Measurements from ENCODE around the gene THAP10.

THAP10 gene

DNA sequence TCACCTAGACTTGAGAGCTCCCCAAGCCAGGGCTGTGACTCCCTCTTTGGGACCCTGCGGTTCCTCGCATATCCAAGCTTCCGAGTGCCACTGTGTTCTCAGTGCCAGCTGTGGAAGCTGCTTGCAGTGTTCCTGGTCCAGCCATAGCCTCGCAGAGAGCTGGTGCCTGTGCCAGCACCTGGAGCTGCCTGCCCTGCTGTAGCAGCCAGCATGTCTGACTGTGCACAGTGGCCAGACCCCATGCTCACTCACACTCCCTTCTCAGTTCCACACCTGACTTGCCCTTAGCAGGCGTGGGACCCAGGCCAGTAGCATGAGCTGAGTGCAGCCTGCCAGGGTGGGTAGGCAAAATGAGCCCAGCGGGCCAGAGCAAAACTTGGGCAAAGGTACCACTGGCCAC, 25.7 kb upstream of the THAP10 start:
- no peak overlapping the region for H3K4me3 ChIP-seq (ENCODE audit: low read length in 2 of 2)
- H3K27me3 ChIP-seq (ENCODE audit: control insufficient read depth in 1 of 2, insufficient read depth in 2 of 2, low read length in 2 of 2): no peaks in the 10 kb centered on the region
- no peaks in the 10 kb centered on the region for H3K9me3 ChIP-seq (ENCODE audit: control insufficient read depth in 2 of 2, low read length in 2 of 2)

DNA sequence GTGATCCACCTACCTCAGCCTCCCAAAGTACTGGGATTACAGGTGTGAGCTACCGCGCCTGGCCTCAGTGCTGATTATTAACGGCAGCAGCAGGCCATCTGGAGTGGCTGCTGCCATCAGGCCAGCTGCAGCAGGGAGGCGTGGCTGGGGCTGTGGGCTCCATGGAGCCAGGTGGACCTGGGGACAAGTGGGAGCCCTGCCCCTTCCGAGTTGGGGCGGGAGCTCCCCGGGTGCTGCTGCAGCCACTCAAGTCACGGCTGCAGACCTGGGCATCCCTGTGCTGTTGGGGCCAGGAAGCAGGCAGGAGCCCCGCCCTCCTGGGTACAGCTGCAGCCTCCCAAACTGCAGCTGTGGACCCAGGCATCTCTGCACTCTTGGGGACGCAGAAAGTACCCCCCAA, 24.3 kb upstream of the THAP10 start:
- H3K9me3 ChIP-seq (ENCODE audit: control insufficient read depth in 2 of 2, low read length in 2 of 2): no peaks in the 10 kb centered on the region
- H3K36me3 ChIP-seq (ENCODE audit: control insufficient read depth in 2 of 2, insufficient read depth in 2 of 2, low read length in 2 of 2): peaks cover 0 to 3% of the 10 kb centered on the region in 2 donors
- no peaks in the 10 kb centered on the region for H3K4me1 ChIP-seq (ENCODE audit: control insufficient read depth, insufficient read depth, low read length)
- H3K9ac ChIP-seq (ENCODE audit: low read length in 2 of 2): no peak overlapping the region
- H3K27ac ChIP-seq (ENCODE audit: low read length): no peak overlapping the region
- H3K4me3 ChIP-seq (ENCODE audit: low read length in 2 of 2): no peak overlapping the region
- no peaks in the 10 kb centered on the region for H3K27me3 ChIP-seq (ENCODE audit: control insufficient read depth in 1 of 2, insufficient read depth in 2 of 2, low read length in 2 of 2)

More for the DNA sequence above, 25.7 kb upstream of the THAP10 start:
- Histone ChIP-seq H3K9ac (ENCODE audit: low read length in 2 of 2) (no peak overlapping the region), H3K4me1 (ENCODE audit: control insufficient read depth, insufficient read depth, low read length) (no peaks in the 10 kb centered on the region), H3K36me3 (ENCODE audit: control insufficient read depth in 2 of 2, insufficient read depth in 2 of 2, low read length in 2 of 2) (peaks cover 0 to 3% of the 10 kb centered on the region in 2 donors), H3K27ac (ENCODE audit: low read length) (no peak overlapping the region)

DNA sequence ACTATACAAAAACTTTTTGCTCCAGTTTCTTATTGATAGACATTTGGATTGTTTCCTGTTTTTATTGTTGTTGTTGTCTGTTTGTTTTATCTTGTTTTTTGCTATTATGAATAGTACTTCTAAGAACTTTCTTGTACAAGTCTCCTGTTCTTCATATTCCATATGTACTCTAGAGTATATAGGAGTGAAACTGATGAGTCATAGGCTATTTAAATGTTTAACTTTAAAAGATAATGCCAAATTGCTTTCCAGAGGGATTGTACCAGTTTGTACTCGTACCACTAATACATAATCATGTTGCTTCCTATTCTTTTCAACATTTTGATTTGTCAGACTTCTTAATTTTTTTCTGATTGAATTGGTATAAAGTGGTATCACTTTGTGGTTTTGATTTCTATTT, 20.0 kb upstream of the THAP10 start:
- Histone ChIP-seq H3K9ac (ENCODE audit: low read length in 2 of 2) (no peak overlapping the region), H3K27me3 (ENCODE audit: control insufficient read depth in 1 of 2, insufficient read depth in 2 of 2, low read length in 2 of 2) (no peaks in the 10 kb centered on the region), H3K36me3 (ENCODE audit: control insufficient read depth in 2 of 2, insufficient read depth in 2 of 2, low read length in 2 of 2) (peaks cover 6 to 18% of the 10 kb centered on the region in 2 donors), H3K9me3 (ENCODE audit: control insufficient read depth in 2 of 2, low read length in 2 of 2) (peaks cover 0 to 5% of the 10 kb centered on the region in 2 donors), H3K4me1 (ENCODE audit: control insufficient read depth, insufficient read depth, low read length) (no peaks in the 10 kb centered on the region), H3K4me3 (ENCODE audit: low read length in 2 of 2) (no peak overlapping the region), H3K27ac (ENCODE audit: low read length) (no peak overlapping the region)

DNA sequence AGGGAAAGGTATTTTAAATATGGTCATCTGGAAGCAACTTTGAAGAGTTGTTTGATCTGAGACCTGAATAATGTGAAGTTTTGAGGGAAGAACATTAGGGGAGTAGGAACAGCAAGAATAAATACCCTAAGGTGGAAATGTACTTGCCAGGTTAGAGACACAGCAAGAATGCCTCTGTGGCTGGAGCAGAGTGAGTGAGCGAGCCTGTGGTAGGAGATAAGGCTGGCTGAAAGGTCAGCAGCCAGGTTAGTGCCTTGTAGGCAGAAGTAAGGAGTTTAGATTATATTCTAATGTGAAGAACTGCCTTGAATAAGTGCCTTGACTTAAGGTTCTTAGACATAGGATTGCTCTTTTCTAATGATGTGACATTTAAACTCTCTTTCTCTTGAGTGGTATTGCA, 18.7 kb upstream of the THAP10 start:
- Histone ChIP-seq H3K9ac (ENCODE audit: low read length in 2 of 2) (no peak overlapping the region), H3K4me1 (ENCODE audit: control insufficient read depth, insufficient read depth, low read length) (no peaks in the 10 kb centered on the region), H3K4me3 (ENCODE audit: low read length in 2 of 2) (no peak overlapping the region), H3K9me3 (ENCODE audit: control insufficient read depth in 2 of 2, low read length in 2 of 2) (peaks cover 0 to 5% of the 10 kb centered on the region in 2 donors), H3K27ac (ENCODE audit: low read length) (no peak overlapping the region), H3K36me3 (ENCODE audit: control insufficient read depth in 2 of 2, insufficient read depth in 2 of 2, low read length in 2 of 2) (peaks cover 9 to 23% of the 10 kb centered on the region in 2 donors), H3K27me3 (ENCODE audit: control insufficient read depth in 1 of 2, insufficient read depth in 2 of 2, low read length in 2 of 2) (no peaks in the 10 kb centered on the region)

DNA sequence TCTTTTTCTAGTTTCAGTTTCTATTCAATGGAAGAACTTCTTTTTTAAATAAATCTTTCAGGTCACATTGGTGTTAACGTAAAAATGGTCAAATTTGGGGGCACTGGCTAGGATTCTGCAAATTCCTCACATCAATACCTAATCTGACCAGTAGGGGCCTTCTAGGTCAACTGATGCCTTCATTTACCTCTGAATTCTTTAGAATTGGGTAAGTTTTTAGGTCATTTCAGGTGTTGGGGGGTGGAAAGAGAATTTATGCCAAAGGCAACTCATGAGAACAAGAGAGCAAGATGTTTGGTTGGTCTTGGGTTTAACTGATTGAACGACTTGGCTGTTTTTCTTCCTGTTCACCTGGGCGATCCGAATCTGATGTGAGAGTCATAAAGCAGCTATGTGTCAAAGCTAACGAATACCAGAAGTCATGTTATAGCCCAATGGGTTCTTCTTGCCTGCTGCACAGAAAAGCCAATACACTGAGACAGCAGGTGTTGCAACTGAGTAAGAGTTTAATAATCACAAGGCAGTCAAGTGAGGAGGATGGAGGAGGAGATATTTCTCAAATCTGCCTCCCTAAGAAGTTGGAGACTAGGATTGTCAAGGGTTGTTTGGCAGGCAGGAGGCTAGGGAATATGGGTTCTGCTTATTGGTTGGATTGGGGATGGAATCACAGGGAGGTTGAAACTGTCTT, 15.7 kb upstream of the THAP10 start:
- peaks cover 12 to 24% of the 10 kb centered on the region in 2 donors for H3K36me3 ChIP-seq (ENCODE audit: control insufficient read depth in 2 of 2, insufficient read depth in 2 of 2, low read length in 2 of 2)
- H3K4me3 ChIP-seq (ENCODE audit: low read length in 2 of 2): no peak overlapping the region
- H3K9ac ChIP-seq (ENCODE audit: low read length in 2 of 2): no peak overlapping the region
- H3K27ac ChIP-seq (ENCODE audit: low read length): no peak overlapping the region
- H3K4me1 ChIP-seq (ENCODE audit: control insufficient read depth, insufficient read depth, low read length): no peaks in the 10 kb centered on the region
- H3K27me3 ChIP-seq (ENCODE audit: control insufficient read depth in 1 of 2, insufficient read depth in 2 of 2, low read length in 2 of 2): no peaks in the 10 kb centered on the region
- H3K9me3 ChIP-seq (ENCODE audit: control insufficient read depth in 2 of 2, low read length in 2 of 2): peaks cover 0 to 5% of the 10 kb centered on the region in 2 donors

DNA sequence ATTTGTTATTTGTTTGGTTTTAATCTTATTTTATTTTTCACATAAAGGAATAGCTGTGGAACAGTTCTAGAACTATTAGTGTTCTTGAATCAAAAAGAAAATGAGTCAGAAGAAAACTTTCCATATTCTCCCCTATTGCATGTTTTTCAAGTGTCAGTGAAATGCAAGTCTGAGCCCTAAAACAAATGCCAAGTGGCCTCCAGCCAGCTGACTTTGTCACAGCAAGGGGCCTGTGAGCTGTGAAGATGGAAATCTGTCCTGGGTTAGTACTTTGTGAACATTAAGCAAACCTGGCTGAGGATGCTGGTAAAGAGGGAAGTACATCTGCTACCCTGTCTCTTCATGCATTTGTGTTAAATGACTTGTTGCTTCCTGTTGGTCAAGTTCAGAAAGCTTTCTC, 14.6 kb upstream of the THAP10 start:
- H3K4me1 ChIP-seq (ENCODE audit: control insufficient read depth, insufficient read depth, low read length): no peaks in the 10 kb centered on the region
- H3K27ac ChIP-seq (ENCODE audit: low read length): no peak overlapping the region
- H3K9me3 ChIP-seq (ENCODE audit: control insufficient read depth in 2 of 2, low read length in 2 of 2): peaks cover 0 to 5% of the 10 kb centered on the region in 2 donors

DNA sequence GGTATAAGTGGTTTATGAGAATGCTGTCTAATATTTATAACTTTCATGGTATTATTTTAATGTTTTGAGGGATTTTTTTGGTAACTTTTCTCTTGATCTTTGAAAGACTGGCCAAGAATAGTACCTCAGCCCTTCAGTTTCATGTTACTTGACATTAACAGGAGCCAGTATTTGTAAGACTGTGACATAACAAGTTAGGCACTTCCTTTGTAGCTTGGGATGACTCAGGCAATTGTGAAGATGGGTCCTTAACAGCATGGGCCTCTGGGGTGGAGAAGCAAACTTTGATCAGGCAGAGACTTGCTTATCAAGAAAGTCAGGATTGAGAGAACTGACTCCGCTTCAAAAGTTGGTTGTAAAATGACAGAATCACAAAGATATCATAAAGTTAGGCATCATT, 9.9 kb upstream of the THAP10 start:
- no peaks in the 10 kb centered on the region for H3K27me3 ChIP-seq (ENCODE audit: control insufficient read depth in 1 of 2, insufficient read depth in 2 of 2, low read length in 2 of 2)
- no peak overlapping the region for H3K4me3 ChIP-seq (ENCODE audit: low read length in 2 of 2)
- no peaks in the 10 kb centered on the region for H3K9me3 ChIP-seq (ENCODE audit: control insufficient read depth in 2 of 2, low read length in 2 of 2)
- H3K4me1 ChIP-seq (ENCODE audit: control insufficient read depth, insufficient read depth, low read length): no peaks in the 10 kb centered on the region
- H3K36me3 ChIP-seq (ENCODE audit: control insufficient read depth in 2 of 2, insufficient read depth in 2 of 2, low read length in 2 of 2): peaks cover 10 to 19% of the 10 kb centered on the region in 2 donors
- no peak overlapping the region for H3K9ac ChIP-seq (ENCODE audit: low read length in 2 of 2)
- H3K27ac ChIP-seq (ENCODE audit: low read length): no peak overlapping the region

More for the DNA sequence above, 14.6 kb upstream of the THAP10 start:
- Histone ChIP-seq H3K36me3 (ENCODE audit: control insufficient read depth in 2 of 2, insufficient read depth in 2 of 2, low read length in 2 of 2) (peaks cover 17 to 24% of the 10 kb centered on the region in 2 donors), H3K27me3 (ENCODE audit: control insufficient read depth in 1 of 2, insufficient read depth in 2 of 2, low read length in 2 of 2) (no peaks in the 10 kb centered on the region), H3K4me3 (ENCODE audit: low read length in 2 of 2) (no peak overlapping the region), H3K9ac (ENCODE audit: low read length in 2 of 2) (no peak overlapping the region)

DNA sequence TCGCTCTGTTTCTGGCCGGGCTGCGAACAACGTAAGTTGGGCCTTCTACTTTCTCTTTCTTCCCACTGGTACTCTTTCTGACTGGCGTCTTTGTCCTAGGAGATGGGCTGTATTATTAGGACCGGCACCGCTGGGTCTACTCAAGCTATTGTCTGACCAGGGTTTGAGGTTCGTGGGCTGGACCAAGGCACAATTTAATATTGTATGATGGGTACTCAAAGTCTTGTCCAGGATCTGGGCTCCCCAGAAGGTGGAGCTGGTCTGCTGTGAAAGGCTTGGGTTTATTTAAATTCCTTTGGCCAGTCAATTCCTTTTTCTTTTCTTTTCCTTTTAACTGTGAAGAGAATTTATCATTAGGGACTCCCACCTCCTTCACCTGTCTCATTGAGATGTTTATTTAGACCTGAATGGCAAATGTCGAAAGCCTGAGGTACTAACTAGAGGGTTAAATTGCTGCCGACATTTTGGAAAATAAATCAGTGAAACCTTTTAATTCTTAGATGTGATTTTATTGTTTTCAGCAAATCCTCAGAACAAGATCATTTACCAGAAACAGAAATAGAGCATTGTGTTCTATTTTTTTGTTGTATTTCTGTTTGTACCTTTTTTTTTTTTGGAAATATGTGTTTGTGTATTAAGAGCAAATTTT, 803 bp upstream of the THAP10 start:
- peaks cover 0 to 2% of the 10 kb centered on the region in 2 donors for H3K36me3 ChIP-seq (ENCODE audit: control insufficient read depth in 2 of 2, insufficient read depth in 2 of 2, low read length in 2 of 2)
- no peaks in the 10 kb centered on the region for H3K9me3 ChIP-seq (ENCODE audit: control insufficient read depth in 2 of 2, low read length in 2 of 2)
- no peaks in the 10 kb centered on the region for H3K27me3 ChIP-seq (ENCODE audit: control insufficient read depth in 1 of 2, insufficient read depth in 2 of 2, low read length in 2 of 2)
- peak overlapping the region; percentile 74 to 79 for H3K9ac ChIP-seq (ENCODE audit: low read length in 2 of 2)
- H3K4me1 ChIP-seq (ENCODE audit: control insufficient read depth, insufficient read depth, low read length): no peaks in the 10 kb centered on the region
- peak overlapping the region; percentile 77 for H3K27ac ChIP-seq (ENCODE audit: low read length)
- peak overlapping the region; percentile 91 to 93 for H3K4me3 ChIP-seq (ENCODE audit: low read length in 2 of 2)

DNA sequence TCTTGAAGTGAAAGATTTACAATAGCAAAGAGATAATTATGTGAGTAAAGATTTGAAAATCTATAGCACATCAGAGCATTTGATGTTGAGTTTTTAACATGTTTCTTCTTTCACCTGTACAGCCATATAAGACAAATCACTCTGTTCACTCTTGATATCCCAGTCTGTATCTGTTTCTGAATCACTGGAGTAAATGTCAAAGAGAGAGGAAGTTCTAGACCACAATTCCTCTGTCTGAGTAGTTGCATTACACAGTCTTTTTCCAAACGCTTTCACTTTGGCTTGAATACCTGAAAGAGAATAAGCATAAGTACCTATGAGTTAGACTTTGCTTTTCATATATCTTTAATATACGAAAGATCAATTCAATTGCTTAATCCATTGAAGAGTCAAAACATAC, 9.9 kb downstream of the THAP10 start:
- Histone ChIP-seq H3K4me3 (ENCODE audit: low read length in 2 of 2) (no peak overlapping the region), H3K27ac (ENCODE audit: low read length) (no peak overlapping the region), H3K9me3 (ENCODE audit: control insufficient read depth in 2 of 2, low read length in 2 of 2) (no peaks in the 10 kb centered on the region), H3K9ac (ENCODE audit: low read length in 2 of 2) (no peak overlapping the region), H3K27me3 (ENCODE audit: control insufficient read depth in 1 of 2, insufficient read depth in 2 of 2, low read length in 2 of 2) (no peaks in the 10 kb centered on the region), H3K4me1 (ENCODE audit: control insufficient read depth, insufficient read depth, low read length) (no peaks in the 10 kb centered on the region), H3K36me3 (ENCODE audit: control insufficient read depth in 2 of 2, insufficient read depth in 2 of 2, low read length in 2 of 2) (no peaks in the 10 kb centered on the region)

DNA sequence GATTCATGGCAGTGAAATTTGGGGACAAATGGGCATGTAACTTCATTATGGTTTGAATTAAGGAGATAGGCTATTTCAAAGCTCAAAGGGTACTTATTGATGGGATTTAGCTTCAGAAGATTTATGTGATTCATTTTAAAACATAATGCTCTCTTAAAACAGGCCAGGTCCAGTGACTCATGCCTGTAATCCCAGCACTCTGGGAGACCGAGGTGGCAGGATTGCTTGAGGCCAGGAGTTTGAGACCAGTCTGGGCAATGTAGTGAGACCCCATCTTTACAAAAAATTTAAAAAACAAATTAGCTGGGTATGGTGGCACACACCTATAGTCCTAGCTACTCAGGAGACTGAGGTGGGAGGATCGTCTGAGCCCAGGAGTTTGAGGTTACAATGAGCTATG, 11.5 kb downstream of the THAP10 start:
- Histone ChIP-seq H3K36me3 (ENCODE audit: control insufficient read depth in 2 of 2, insufficient read depth in 2 of 2, low read length in 2 of 2) (no peaks in the 10 kb centered on the region), H3K4me1 (ENCODE audit: control insufficient read depth, insufficient read depth, low read length) (no peaks in the 10 kb centered on the region), H3K9ac (ENCODE audit: low read length in 2 of 2) (no peak overlapping the region), H3K9me3 (ENCODE audit: control insufficient read depth in 2 of 2, low read length in 2 of 2) (no peaks in the 10 kb centered on the region), H3K27ac (ENCODE audit: low read length) (no peak overlapping the region), H3K4me3 (ENCODE audit: low read length in 2 of 2) (no peak overlapping the region), H3K27me3 (ENCODE audit: control insufficient read depth in 1 of 2, insufficient read depth in 2 of 2, low read length in 2 of 2) (no peaks in the 10 kb centered on the region)

DNA sequence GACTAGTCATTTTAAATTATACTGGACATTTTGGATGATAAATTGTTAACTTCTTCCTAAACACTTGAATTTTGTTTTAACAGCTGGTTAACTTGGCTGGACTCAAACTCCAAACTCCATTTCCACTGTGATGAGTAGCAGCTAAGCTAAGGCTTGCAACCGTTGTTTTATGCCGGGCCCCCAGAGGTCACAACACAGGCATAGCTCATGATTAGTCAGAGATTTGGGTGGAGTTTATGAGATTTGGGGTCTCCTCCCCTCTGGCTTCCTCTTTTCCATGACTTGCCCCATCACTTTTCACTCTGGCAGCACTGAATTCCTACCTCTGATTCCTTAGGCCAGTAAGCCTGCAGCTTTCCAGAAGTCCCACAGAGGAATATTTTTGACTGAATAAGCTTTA, 12.8 kb downstream of the THAP10 start:
- H3K4me1 ChIP-seq (ENCODE audit: control insufficient read depth, insufficient read depth, low read length): peaks cover 6% of the 10 kb centered on the region
- H3K9ac ChIP-seq (ENCODE audit: low read length in 2 of 2): no peak overlapping the region
- H3K27ac ChIP-seq (ENCODE audit: low read length): no peak overlapping the region
- H3K27me3 ChIP-seq (ENCODE audit: control insufficient read depth in 1 of 2, insufficient read depth in 2 of 2, low read length in 2 of 2): no peaks in the 10 kb centered on the region
- no peaks in the 10 kb centered on the region for H3K36me3 ChIP-seq (ENCODE audit: control insufficient read depth in 2 of 2, insufficient read depth in 2 of 2, low read length in 2 of 2)
- no peaks in the 10 kb centered on the region for H3K9me3 ChIP-seq (ENCODE audit: control insufficient read depth in 2 of 2, low read length in 2 of 2)
- no peak overlapping the region for H3K4me3 ChIP-seq (ENCODE audit: low read length in 2 of 2)
